ENCODE results near the gene NAGPA.

GRCh38 chr16:5018793-5019192 lies 14.9 kb downstream of the NAGPA start:
- no peak for TF ChIP-seq CTCF (IDR thresholded peaks at IDR 0.05)
- TF ChIP-seq POLR2A (IDR thresholded peaks at IDR 0.05), result no peak
- TF ChIP-seq EP300 (IDR thresholded peaks at IDR 0.05), result peak in 1 of 2 donors; percentile 80
